ENCODE data around the gene C1orf226.

GRCh38 chr1:162360874-162361260 lies 20.7 kb upstream of the C1orf226 start:
- no peak for TF ChIP-seq CTCF (IDR thresholded peaks at IDR 0.05)
- TF ChIP-seq POLR2A (IDR thresholded peaks at IDR 0.05): no peak
